HepG2 (cell line): Measurements from ENCODE around the gene EVA1A. TPM values are rescaled to one million over a fixed set of nuclear protein-coding genes. Genes with fewer than 3 reads are reported as not detected.
A peak's percentile ranks its signal among the peaks of the same experiment; 100 is the strongest.

ENCODE experiments used
- CREB1 ChIP-seq, 2 experiments: fragments of 450-650 bp in 1 of 2; IDR thresholded peaks; 2 replicates each; pipeline ENCODE4 v1.6.1; 2016 to 2017; ENCODE audit warnings: control low read depth in 1 of 2, mild to moderate bottlenecking in 1 of 2, missing compliant biosample characterization in 1 of 2, missing genetic modification characterization in 1 of 2
- GATAD2A ChIP-seq: IDR thresholded peaks from 2 replicates; pipeline ENCODE4 v1.6.1; 2016
- ISX ChIP-seq: sonication (generic); formaldehyde crosslinking; conservative IDR thresholded peaks from 2 replicates; pipeline ENCODE4 v1.5.0; 2020; ENCODE audit warnings: missing genetic modification reagents
- KDM2A ChIP-seq: sonication (generic); formaldehyde crosslinking; IDR thresholded peaks from 2 replicates; pipeline ENCODE4 v1.4.0; 2020; ENCODE audit warnings: low read depth, missing genetic modification reagents, borderline replicate concordance
- KDM5A ChIP-seq: fragments of 200-600 bp; sonication (generic); IDR thresholded peaks from 2 replicates; pipeline ENCODE4 v1.7.0; 2018; ENCODE audit warnings: antibody characterized with exemption, mild to moderate bottlenecking, low read length, borderline replicate concordance
- KLF11 ChIP-seq: IDR thresholded peaks from 2 replicates; pipeline ENCODE4 v1.6.1; 2016; ENCODE audit warnings: missing compliant biosample characterization
- MXD4 ChIP-seq: IDR thresholded peaks from 2 replicates; pipeline ENCODE4 v1.6.1; 2016; ENCODE audit warnings: mild to moderate bottlenecking, missing biosample characterization, missing genetic modification reagents
- REPIN1 ChIP-seq: sonication (generic); formaldehyde crosslinking; IDR thresholded peaks from 2 replicates; pipeline ENCODE4 v1.8.0; 2022; ENCODE audit warnings: missing genetic modification reagents, low read depth, mild to moderate bottlenecking, borderline replicate concordance
- RORA ChIP-seq: sonication (generic); formaldehyde crosslinking; IDR thresholded peaks from 2 replicates; pipeline ENCODE4 v1.5.0; 2020; ENCODE audit warnings: mild to moderate bottlenecking, missing genetic modification reagents, moderate library complexity
- SP2 ChIP-seq: sonication (generic); formaldehyde crosslinking; IDR thresholded peaks from 2 replicates; pipeline ENCODE4 v1.5.1; 2020; ENCODE audit warnings: mild to moderate bottlenecking, missing genetic modification reagents
- STAT6 ChIP-seq: sonication (generic); formaldehyde crosslinking; IDR thresholded peaks from 2 replicates; pipeline ENCODE4 v1.4.0; 2020; ENCODE audit warnings: missing genetic modification reagents, mild to moderate bottlenecking, borderline replicate concordance
- ZBTB38 ChIP-seq: sonication (generic); formaldehyde crosslinking; IDR thresholded peaks from 2 replicates; pipeline ENCODE4 v1.5.1; 2020; ENCODE audit warnings: mild to moderate bottlenecking, missing genetic modification reagents
- ZNF256 ChIP-seq: sonication (generic); formaldehyde crosslinking; conservative IDR thresholded peaks from 2 replicates; pipeline ENCODE4 v1.4.0; 2020; ENCODE audit warnings: missing genetic modification reagents
- ZNF260 ChIP-seq: sonication (generic); formaldehyde crosslinking; IDR thresholded peaks from 2 replicates; pipeline ENCODE4 v1.4.0; 2020; ENCODE audit warnings: missing genetic modification reagents, low read depth, mild to moderate bottlenecking, borderline replicate concordance
- ZNF30 ChIP-seq: sonication (generic); formaldehyde crosslinking; IDR thresholded peaks from 2 replicates; pipeline ENCODE4 v1.5.0; 2020; ENCODE audit warnings: mild to moderate bottlenecking, missing genetic modification reagents
- ZNF337 ChIP-seq: sonication (generic); formaldehyde crosslinking; IDR thresholded peaks from 2 replicates; pipeline ENCODE4 v1.5.1; 2020; ENCODE audit warnings: missing genetic modification reagents, low read depth, mild to moderate bottlenecking, borderline replicate concordance
- ZNF562 ChIP-seq: sonication (generic); formaldehyde crosslinking; IDR thresholded peaks from 2 replicates; pipeline ENCODE4 v1.8.0; 2022; ENCODE audit warnings: missing genetic modification reagents, borderline replicate concordance
- ZNF670 ChIP-seq: sonication (generic); formaldehyde crosslinking; IDR thresholded peaks from 2 replicates; pipeline ENCODE4 v1.8.0; 2022; ENCODE audit warnings: mild to moderate bottlenecking, missing genetic modification reagents, borderline replicate concordance
- ZNF710 ChIP-seq: sonication (generic); formaldehyde crosslinking; IDR thresholded peaks from 2 replicates; pipeline ENCODE4 v1.5.0; 2020; ENCODE audit warnings: mild to moderate bottlenecking, missing genetic modification reagents, borderline replicate concordance
- polyA plus RNA-seq, 8 experiments: library from polyadenylated mRNA; depleted of rRNA in 3 of 8; stranded (reverse) in 7 of 8; unstranded in 1 of 8; fragments of >200 nt; fragmentation: Illumina TruSeq in 4 of 8; extraction: Trizol in 4 of 8; gene quantifications; 2 replicates each; pipeline versions ENCODE4 v1.2.1 to v1.2.3, GENCODE V29; 2011 to 2016; ENCODE audit warnings: low read depth in 4 of 8, missing spikeins in 1 of 8, mixed read lengths in 1 of 8; ENCODE audit not compliant: insufficient read depth in 1 of 8
- total RNA-seq, 5 experiments: library from RNA; depleted of rRNA; stranded (reverse); fragments of >200 nt; fragmentation: Illumina TruSeq; extraction: Trizol; gene quantifications; 2 replicates each; pipeline ENCODE4 v1.2.3, GENCODE V29; 2016; ENCODE audit warnings: low read depth in 1 of 5

Gene EVA1A
- total and polyA plus RNA-seq, 2 of the 13 experiments (the other 11 are each of a cell fraction or from before 2014, with no cell fraction given) = 57.5 to 57.8 TPM

- TF ChIP-seq ZNF562 (no peak), ZNF337 (CRISPR knock-in tag) (no peak), CREB1 (IDR thresholded peaks at IDR 0.05) (no peak), CREB1 (CRISPR knock-in tag; IDR thresholded peaks at IDR 0.05) (0 out of 2 replicates have a peak, but pooled peaks have one; percentile 4), ZNF710 (CRISPR knock-in tag) (0 out of 2 replicates have a peak, but pooled peaks have one; percentile 65), STAT6 (0 out of 2 replicates have a peak, but pooled peaks have one; percentile 56), ZBTB38 (0 out of 2 replicates have a peak, but pooled peaks have one; percentile 16), MXD4 (CRISPR knock-in tag) (no peak), ZNF670 (CRISPR knock-in tag) (no peak), ISX (CRISPR knock-in tag) (no peak), KDM5A (no peak), ZNF30 (CRISPR knock-in tag) (0 out of 2 replicates have a peak, but pooled peaks have one; percentile 23), KDM2A (CRISPR knock-in tag) (0 out of 2 replicates have a peak, but pooled peaks have one; percentile 11), ZNF260 (no peak), RORA (0 out of 2 replicates have a peak, but pooled peaks have one; percentile 12), REPIN1 (no peak), SP2 (CRISPR knock-in tag) (no peak), ZNF256 (CRISPR knock-in tag) (no peak), KLF11 (CRISPR knock-in tag) (no peak), GATAD2A (CRISPR knock-in tag) (0 out of 2 replicates have a peak, but pooled peaks have one; percentile 16)
These were observed 9.5 kb upstream of the EVA1A start (continued) for GRCh38 chr2:75570024-75570947.
